ENCODE measurements around the gene PER2.

GRCh38 chr2:238284802-238285515, 3.5 kb downstream of the PER2 start:
- TF ChIP-seq, protein P1, sequence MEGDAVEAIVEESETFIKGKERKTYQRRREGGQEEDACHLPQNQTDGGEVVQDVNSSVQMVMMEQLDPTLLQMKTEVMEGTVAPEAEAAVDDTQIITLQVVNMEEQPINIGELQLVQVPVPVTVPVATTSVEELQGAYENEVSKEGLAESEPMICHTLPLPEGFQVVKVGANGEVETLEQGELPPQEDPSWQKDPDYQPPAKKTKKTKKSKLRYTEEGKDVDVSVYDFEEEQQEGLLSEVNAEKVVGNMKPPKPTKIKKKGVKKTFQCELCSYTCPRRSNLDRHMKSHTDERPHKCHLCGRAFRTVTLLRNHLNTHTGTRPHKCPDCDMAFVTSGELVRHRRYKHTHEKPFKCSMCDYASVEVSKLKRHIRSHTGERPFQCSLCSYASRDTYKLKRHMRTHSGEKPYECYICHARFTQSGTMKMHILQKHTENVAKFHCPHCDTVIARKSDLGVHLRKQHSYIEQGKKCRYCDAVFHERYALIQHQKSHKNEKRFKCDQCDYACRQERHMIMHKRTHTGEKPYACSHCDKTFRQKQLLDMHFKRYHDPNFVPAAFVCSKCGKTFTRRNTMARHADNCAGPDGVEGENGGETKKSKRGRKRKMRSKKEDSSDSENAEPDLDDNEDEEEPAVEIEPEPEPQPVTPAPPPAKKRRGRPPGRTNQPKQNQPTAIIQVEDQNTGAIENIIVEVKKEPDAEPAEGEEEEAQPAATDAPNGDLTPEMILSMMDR (conservative IDR thresholded peaks at IDR 0.05; ENCODE audit: low read length), result no peak
- TF ChIP-seq EZH2phosphoT487 (IDR thresholded peaks at IDR 0.05; ENCODE audit: borderline replicate concordance, low read depth, low read length), result no peak
